ENCODE data around the gene TJP1. TPM values are rescaled to one million over a fixed set of nuclear protein-coding genes. Genes with fewer than 3 reads are reported as not detected.

TJP1 gene
- polyA plus RNA-seq, 1 donor (not counting 4 experiments of a cell fraction or from before 2014, with no cell fraction given): 54.7 TPM

DNA sequence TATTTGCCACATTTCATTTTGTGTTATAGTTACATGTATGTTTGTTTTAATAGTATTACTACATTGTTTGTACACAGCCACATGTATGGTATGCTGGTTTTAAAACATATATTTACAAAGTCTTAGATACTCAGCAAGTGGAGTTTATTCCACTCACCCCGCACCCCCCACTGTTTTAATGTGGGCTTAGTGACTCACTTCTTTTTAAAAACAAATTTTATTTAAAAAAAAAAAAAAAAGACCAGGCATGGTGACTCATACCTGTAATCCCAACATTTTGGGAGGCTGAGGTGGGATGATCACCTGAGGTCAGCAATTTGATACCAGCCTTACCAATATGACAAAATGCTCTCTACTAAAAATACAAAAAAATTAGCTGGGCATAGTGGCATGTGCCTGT, 26.9 kb upstream of the TJP1 start:
- Histone ChIP-seq H3K79me2 (ENCODE audit: control insufficient read depth, insufficient read depth, low read length) (no peaks in the 10 kb centered on the region), H2AFZ (ENCODE audit: control insufficient read depth, low read length) (no peak overlapping the region), H4K20me1 (ENCODE audit: control insufficient read depth, extremely low read depth, insufficient read depth, low read length) (no peaks in the 10 kb centered on the region), H3K9me3 (ENCODE audit: control insufficient read depth, low read depth, low read length) (no peaks in the 10 kb centered on the region), H3K27me3 (ENCODE audit: control insufficient read depth, extremely low read depth, insufficient read depth, low read length) (no peaks in the 10 kb centered on the region), H3K4me1 (ENCODE audit: control insufficient read depth, extremely low read depth, insufficient read depth, low read length) (peaks cover 29% of the 10 kb centered on the region), H3K4me3 (ENCODE audit: control insufficient read depth in 2 of 3, extremely low read depth in 1 of 3, insufficient read depth in 2 of 3, low read depth in 1 of 3, low read length in 3 of 3) (no peak overlapping the region), H3K9me1 (ENCODE audit: control insufficient read depth, extremely low read depth, insufficient read depth, low read length) (no peaks in the 10 kb centered on the region), H3K36me3 (ENCODE audit: control insufficient read depth in 2 of 2, extremely low read depth in 1 of 2, insufficient read depth in 2 of 2, low read length in 2 of 2) (no peaks in the 10 kb centered on the region), H3K27ac (ENCODE audit: control insufficient read depth, insufficient read depth, low read length) (no peak overlapping the region), H3K9ac (ENCODE audit: control insufficient read depth, extremely low read depth, insufficient read depth, low read length) (no peak overlapping the region), H3K4me2 (ENCODE audit: control insufficient read depth, extremely low read depth, insufficient read depth, low read depth, low read length) (no peak overlapping the region)
- no peak for FAIRE-seq
- TF ChIP-seq EZH2 (IDR thresholded peaks at IDR 0.05; ENCODE audit: low read length): no peak
- TF ChIP-seq, protein P1, sequence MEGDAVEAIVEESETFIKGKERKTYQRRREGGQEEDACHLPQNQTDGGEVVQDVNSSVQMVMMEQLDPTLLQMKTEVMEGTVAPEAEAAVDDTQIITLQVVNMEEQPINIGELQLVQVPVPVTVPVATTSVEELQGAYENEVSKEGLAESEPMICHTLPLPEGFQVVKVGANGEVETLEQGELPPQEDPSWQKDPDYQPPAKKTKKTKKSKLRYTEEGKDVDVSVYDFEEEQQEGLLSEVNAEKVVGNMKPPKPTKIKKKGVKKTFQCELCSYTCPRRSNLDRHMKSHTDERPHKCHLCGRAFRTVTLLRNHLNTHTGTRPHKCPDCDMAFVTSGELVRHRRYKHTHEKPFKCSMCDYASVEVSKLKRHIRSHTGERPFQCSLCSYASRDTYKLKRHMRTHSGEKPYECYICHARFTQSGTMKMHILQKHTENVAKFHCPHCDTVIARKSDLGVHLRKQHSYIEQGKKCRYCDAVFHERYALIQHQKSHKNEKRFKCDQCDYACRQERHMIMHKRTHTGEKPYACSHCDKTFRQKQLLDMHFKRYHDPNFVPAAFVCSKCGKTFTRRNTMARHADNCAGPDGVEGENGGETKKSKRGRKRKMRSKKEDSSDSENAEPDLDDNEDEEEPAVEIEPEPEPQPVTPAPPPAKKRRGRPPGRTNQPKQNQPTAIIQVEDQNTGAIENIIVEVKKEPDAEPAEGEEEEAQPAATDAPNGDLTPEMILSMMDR (optimal IDR thresholded peaks at IDR 0.05 in 1 of 3, IDR thresholded peaks at IDR 0.05 in 1 of 3, conservative IDR thresholded peaks at IDR 0.05 in 1 of 3; ENCODE audit: extremely low read depth in 1 of 3, insufficient read depth in 2 of 3, low read length in 3 of 3): no peak
- dilution Hi-C loops (cut with MboI; ENCODE audit: extremely low pct_ligation_motif_present, low sequenced_read_pairs): no loop called here
- no peak for DNase-seq (ENCODE audit: low read depth, low spot score)

GRCh38 chr15:29844290-29844903, 22.1 kb upstream of the TJP1 start:
- TF ChIP-seq, protein P1 (optimal IDR thresholded peaks at IDR 0.05 in 1 of 3, IDR thresholded peaks at IDR 0.05 in 1 of 3, conservative IDR thresholded peaks at IDR 0.05 in 1 of 3; ENCODE audit: extremely low read depth in 1 of 3, insufficient read depth in 2 of 3, low read length in 3 of 3): no peak
- TF ChIP-seq EZH2 (IDR thresholded peaks at IDR 0.05; ENCODE audit: low read length): no peak

More at GRCh38 chr15:29844290-29844903, 22.1 kb upstream of the TJP1 start:
- no peaks in the 10 kb centered on the region for H3K9me3 ChIP-seq (ENCODE audit: control insufficient read depth, low read depth, low read length)
- H3K79me2 ChIP-seq (ENCODE audit: control insufficient read depth, insufficient read depth, low read length): no peaks in the 10 kb centered on the region
- H3K36me3 ChIP-seq (ENCODE audit: control insufficient read depth in 2 of 2, extremely low read depth in 1 of 2, insufficient read depth in 2 of 2, low read length in 2 of 2): no peaks in the 10 kb centered on the region
- peak overlapping the region; percentile 20 for H3K9ac ChIP-seq (ENCODE audit: control insufficient read depth, extremely low read depth, insufficient read depth, low read length)
- FAIRE-seq (peak; percentile 96), DNase-seq (ENCODE audit: low read depth, low spot score) (no peak)
- peaks cover 28% of the 10 kb centered on the region for H3K4me1 ChIP-seq (ENCODE audit: control insufficient read depth, extremely low read depth, insufficient read depth, low read length)
- H4K20me1 ChIP-seq (ENCODE audit: control insufficient read depth, extremely low read depth, insufficient read depth, low read length): no peaks in the 10 kb centered on the region
- H2AFZ ChIP-seq (ENCODE audit: control insufficient read depth, low read length): peak overlapping the region; percentile 1
- dilution Hi-C loops (cut with MboI; ENCODE audit: extremely low pct_ligation_motif_present, low sequenced_read_pairs): no loop called here
- no peaks in the 10 kb centered on the region for H3K9me1 ChIP-seq (ENCODE audit: control insufficient read depth, extremely low read depth, insufficient read depth, low read length)
- no peaks in the 10 kb centered on the region for H3K27me3 ChIP-seq (ENCODE audit: control insufficient read depth, extremely low read depth, insufficient read depth, low read length)
- peak overlapping the region in 1 of 3 experiments; percentile 12 for H3K4me3 ChIP-seq (ENCODE audit: control insufficient read depth in 2 of 3, extremely low read depth in 1 of 3, insufficient read depth in 2 of 3, low read depth in 1 of 3, low read length in 3 of 3)
- H3K27ac ChIP-seq (ENCODE audit: control insufficient read depth, insufficient read depth, low read length): peak overlapping the region; percentile 68
- peak overlapping the region; percentile 65 for H3K4me2 ChIP-seq (ENCODE audit: control insufficient read depth, extremely low read depth, insufficient read depth, low read depth, low read length)
